GM23338 (cell line): ENCODE measurements around the gene SEC14L1.

Experiments used
- CREB1 ChIP-seq: fragments of 250-450 bp; sonication (Bioruptor Pico); IDR thresholded peaks from 2 replicates; pipeline ENCODE4 v1.5.0; 2020; ENCODE audit warnings: low read depth, mild to moderate bottlenecking, moderate library complexity
- CTCF ChIP-seq, 2 experiments: fragments of 200-600 bp in 1 of 2; sonication (generic) in 1 of 2; conservative IDR thresholded peaks; 2 replicates each; pipeline versions ENCODE4 v1.5.1 to v1.6.1; 2016 to 2017; ENCODE audit warnings: antibody characterized with exemption in 2 of 2, low read depth in 2 of 2, mild to moderate bottlenecking in 2 of 2, moderate library complexity in 1 of 2
- ETS1 ChIP-seq: IDR thresholded peaks from 2 replicates; pipeline ENCODE4 v1.6.1; 2016; ENCODE audit warnings: antibody characterized with exemption
- EZH2 ChIP-seq: fragments of 200-600 bp; sonication (generic); IDR thresholded peaks from one replicate; pipeline ENCODE4 v1.8.0; 2017; ENCODE audit warnings: antibody characterized with exemption, mild to moderate bottlenecking, low read depth; ENCODE audit not compliant: unreplicated experiment
- EZH2phosphoT487 ChIP-seq: fragments of 200-600 bp; sonication (generic); IDR thresholded peaks from one replicate; pipeline ENCODE4 v1.8.1; 2018; ENCODE audit warnings: antibody characterized with exemption; ENCODE audit not compliant: unreplicated experiment
- JUNB ChIP-seq: IDR thresholded peaks from one replicate; pipeline ENCODE4 v1.6.1; 2016; ENCODE audit warnings: antibody characterized with exemption; ENCODE audit not compliant: unreplicated experiment
- POLR2AphosphoS5 ChIP-seq: IDR thresholded peaks from 2 replicates; pipeline ENCODE4 v1.6.1; 2016; ENCODE audit warnings: antibody characterized with exemption, low read depth
- ZNF331 ChIP-seq: fragments of 250-450 bp; sonication (Bioruptor Pico); IDR thresholded peaks from 2 replicates; pipeline ENCODE4 v1.5.0; 2020; ENCODE audit warnings: low read depth, mild to moderate bottlenecking, moderate library complexity
- TF ChIP-seq, protein P1 (sequence below): IDR thresholded peaks from one replicate; pipeline ENCODE4 v1.6.1; 2018; ENCODE audit warnings: antibody characterized with exemption; ENCODE audit not compliant: unreplicated experiment

DNA sequence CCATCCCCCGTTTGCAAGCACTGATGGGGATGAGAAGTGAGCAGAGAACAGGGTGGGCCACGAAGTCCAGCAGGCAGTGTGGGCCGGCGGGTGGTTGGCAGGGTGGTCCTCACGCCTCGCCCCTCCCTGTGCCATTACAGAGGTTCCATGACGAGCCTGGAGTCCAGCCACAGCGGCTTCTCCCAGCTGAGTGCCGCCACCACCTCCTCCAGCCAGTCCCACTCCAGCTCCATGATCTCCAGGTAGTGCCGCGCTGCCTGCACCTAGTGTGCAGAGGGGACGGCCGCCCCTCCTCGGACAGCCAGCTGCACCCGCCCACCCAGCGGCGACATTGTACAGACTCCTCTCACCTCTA, 73.0 kb downstream of the SEC14L1 start:
- no peak for TF ChIP-seq EZH2phosphoT487
- no peak for TF ChIP-seq CTCF (conservative IDR thresholded peaks at IDR 0.05; ENCODE audit: low read depth in 2 of 2)
- TF ChIP-seq POLR2AphosphoS5, result no peak
- no peak for TF ChIP-seq ETS1
- TF ChIP-seq EZH2, result no peak
- TF ChIP-seq ZNF331 (CRISPR knock-in tag), result no peak
- TF ChIP-seq, protein P1, sequence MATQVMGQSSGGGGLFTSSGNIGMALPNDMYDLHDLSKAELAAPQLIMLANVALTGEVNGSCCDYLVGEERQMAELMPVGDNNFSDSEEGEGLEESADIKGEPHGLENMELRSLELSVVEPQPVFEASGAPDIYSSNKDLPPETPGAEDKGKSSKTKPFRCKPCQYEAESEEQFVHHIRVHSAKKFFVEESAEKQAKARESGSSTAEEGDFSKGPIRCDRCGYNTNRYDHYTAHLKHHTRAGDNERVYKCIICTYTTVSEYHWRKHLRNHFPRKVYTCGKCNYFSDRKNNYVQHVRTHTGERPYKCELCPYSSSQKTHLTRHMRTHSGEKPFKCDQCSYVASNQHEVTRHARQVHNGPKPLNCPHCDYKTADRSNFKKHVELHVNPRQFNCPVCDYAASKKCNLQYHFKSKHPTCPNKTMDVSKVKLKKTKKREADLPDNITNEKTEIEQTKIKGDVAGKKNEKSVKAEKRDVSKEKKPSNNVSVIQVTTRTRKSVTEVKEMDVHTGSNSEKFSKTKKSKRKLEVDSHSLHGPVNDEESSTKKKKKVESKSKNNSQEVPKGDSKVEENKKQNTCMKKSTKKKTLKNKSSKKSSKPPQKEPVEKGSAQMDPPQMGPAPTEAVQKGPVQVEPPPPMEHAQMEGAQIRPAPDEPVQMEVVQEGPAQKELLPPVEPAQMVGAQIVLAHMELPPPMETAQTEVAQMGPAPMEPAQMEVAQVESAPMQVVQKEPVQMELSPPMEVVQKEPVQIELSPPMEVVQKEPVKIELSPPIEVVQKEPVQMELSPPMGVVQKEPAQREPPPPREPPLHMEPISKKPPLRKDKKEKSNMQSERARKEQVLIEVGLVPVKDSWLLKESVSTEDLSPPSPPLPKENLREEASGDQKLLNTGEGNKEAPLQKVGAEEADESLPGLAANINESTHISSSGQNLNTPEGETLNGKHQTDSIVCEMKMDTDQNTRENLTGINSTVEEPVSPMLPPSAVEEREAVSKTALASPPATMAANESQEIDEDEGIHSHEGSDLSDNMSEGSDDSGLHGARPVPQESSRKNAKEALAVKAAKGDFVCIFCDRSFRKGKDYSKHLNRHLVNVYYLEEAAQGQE, result no peak
- no peak for TF ChIP-seq JUNB
- TF ChIP-seq CREB1 (CRISPR knock-in tag), result no peak
